Measurements from ENCODE around the gene EPHA2. TPM values are rescaled to one million over a fixed set of nuclear protein-coding genes. Genes with fewer than 3 reads are reported as not detected.

The EPHA2 gene
- total RNA-seq, 1 experiment from 2014 or later = 91.6 TPM

DNA sequence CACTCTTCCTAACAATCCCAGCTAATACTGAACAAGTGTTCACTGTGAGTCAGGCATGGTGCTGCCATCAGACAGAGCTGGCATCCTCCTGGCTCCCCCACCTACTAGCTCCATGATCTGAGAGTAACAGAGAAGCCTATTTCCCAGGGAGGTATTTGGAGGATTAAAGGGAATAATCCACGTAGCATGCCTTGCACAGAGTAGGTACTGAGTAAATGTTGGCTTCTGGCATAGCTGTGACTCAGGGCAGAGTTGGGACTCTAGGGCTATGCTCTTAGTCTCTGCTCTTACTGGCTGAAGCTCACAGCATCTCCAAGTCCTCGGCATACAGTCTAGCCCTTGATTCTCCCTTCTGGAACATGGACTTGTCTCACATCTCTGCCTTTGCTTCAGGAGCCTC lies 48.3 kb upstream of the EPHA2 start:
- Histone ChIP-seq H3K27ac (ENCODE audit: low read depth, low read length, poor library complexity, severe bottlenecking) (no peak overlapping the region), H3K9me3 (ENCODE audit: low read depth, low read length, poor library complexity, severe bottlenecking) (no peaks in the 10 kb centered on the region), H3K4me3 (ENCODE audit: low read depth, low read length, poor library complexity, severe bottlenecking) (no peak overlapping the region), H3K4me1 (ENCODE audit: insufficient read depth, low read length, poor library complexity, severe bottlenecking) (peaks cover 9% of the 10 kb centered on the region), H3K27me3 (replicated peaks; ENCODE audit: insufficient read depth, low read depth, low read length, poor library complexity) (no peaks in the 10 kb centered on the region), H3K36me3 (ENCODE audit: insufficient read depth, low read length, poor library complexity, severe bottlenecking) (no peaks in the 10 kb centered on the region)
- ChIA-PET POLR2A (ENCODE audit: low non-redundant PET) (no interaction called here), CTCF (no interaction called here)
- TF ChIP-seq, protein P1, sequence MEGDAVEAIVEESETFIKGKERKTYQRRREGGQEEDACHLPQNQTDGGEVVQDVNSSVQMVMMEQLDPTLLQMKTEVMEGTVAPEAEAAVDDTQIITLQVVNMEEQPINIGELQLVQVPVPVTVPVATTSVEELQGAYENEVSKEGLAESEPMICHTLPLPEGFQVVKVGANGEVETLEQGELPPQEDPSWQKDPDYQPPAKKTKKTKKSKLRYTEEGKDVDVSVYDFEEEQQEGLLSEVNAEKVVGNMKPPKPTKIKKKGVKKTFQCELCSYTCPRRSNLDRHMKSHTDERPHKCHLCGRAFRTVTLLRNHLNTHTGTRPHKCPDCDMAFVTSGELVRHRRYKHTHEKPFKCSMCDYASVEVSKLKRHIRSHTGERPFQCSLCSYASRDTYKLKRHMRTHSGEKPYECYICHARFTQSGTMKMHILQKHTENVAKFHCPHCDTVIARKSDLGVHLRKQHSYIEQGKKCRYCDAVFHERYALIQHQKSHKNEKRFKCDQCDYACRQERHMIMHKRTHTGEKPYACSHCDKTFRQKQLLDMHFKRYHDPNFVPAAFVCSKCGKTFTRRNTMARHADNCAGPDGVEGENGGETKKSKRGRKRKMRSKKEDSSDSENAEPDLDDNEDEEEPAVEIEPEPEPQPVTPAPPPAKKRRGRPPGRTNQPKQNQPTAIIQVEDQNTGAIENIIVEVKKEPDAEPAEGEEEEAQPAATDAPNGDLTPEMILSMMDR (conservative IDR thresholded peaks at IDR 0.05; ENCODE audit: low read depth, low read length) = no peak
- no peak for DNase-seq (ENCODE audit: low spot score)
- intact Hi-C loops (cut with micrococcal nuclease; ENCODE audit: unreplicated experiment) = loop anchor here (10.0 kb wide), 1 partner anchor 161 kb away; the partner anchor contains the start of gene SZRD1
- no TSS peak for BruUV-seq (replicated peaks)

DNA sequence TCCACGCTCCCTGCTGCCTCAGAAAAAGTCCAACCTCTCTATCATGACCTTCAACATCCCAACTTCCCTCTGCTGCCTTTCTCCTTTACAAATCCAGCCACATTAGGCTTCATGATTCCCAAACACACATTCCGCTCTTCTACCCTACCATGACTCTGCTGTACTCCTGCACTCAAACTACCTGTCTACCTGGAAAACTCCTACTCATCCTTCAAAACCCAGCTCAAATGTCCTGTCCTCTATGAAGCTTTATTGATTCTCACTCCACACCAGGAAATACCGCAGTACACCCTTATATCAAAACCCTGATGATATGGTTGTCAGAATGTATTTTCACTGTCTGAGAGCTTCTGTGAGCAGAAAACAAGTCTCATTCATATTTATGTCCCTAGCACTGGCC lies 47.7 kb upstream of the EPHA2 start:
- intact Hi-C loops (cut with micrococcal nuclease; ENCODE audit: unreplicated experiment) = loop anchor here (10.0 kb wide), 1 partner anchor 161 kb away; the partner anchor contains the start of gene SZRD1
- H3K36me3 ChIP-seq (ENCODE audit: insufficient read depth, low read length, poor library complexity, severe bottlenecking) = no peaks in the 10 kb centered on the region
- no peaks in the 10 kb centered on the region for H3K9me3 ChIP-seq (ENCODE audit: low read depth, low read length, poor library complexity, severe bottlenecking)
- no peak overlapping the region for H3K27ac ChIP-seq (ENCODE audit: low read depth, low read length, poor library complexity, severe bottlenecking)
- no peaks in the 10 kb centered on the region for H3K27me3 ChIP-seq (replicated peaks; ENCODE audit: insufficient read depth, low read depth, low read length, poor library complexity)
- CTCF ChIA-PET = no interaction called here
- POLR2A ChIA-PET (ENCODE audit: low non-redundant PET) = no interaction called here
- no peak for TF ChIP-seq EZH2 (IDR thresholded peaks at IDR 0.05; ENCODE audit: borderline replicate concordance, low read depth, low read length, poor library complexity, severe bottlenecking)
- TF ChIP-seq, protein P1 (conservative IDR thresholded peaks at IDR 0.05; ENCODE audit: low read depth, low read length) = no peak
- TSS peak; percentile 19 for BruUV-seq (replicated peaks)
- H3K4me1 ChIP-seq (ENCODE audit: insufficient read depth, low read length, poor library complexity, severe bottlenecking) = peaks cover 9% of the 10 kb centered on the region
- no peak overlapping the region for H3K4me3 ChIP-seq (ENCODE audit: low read depth, low read length, poor library complexity, severe bottlenecking)
- DNase-seq (ENCODE audit: low spot score) = no peak

DNA sequence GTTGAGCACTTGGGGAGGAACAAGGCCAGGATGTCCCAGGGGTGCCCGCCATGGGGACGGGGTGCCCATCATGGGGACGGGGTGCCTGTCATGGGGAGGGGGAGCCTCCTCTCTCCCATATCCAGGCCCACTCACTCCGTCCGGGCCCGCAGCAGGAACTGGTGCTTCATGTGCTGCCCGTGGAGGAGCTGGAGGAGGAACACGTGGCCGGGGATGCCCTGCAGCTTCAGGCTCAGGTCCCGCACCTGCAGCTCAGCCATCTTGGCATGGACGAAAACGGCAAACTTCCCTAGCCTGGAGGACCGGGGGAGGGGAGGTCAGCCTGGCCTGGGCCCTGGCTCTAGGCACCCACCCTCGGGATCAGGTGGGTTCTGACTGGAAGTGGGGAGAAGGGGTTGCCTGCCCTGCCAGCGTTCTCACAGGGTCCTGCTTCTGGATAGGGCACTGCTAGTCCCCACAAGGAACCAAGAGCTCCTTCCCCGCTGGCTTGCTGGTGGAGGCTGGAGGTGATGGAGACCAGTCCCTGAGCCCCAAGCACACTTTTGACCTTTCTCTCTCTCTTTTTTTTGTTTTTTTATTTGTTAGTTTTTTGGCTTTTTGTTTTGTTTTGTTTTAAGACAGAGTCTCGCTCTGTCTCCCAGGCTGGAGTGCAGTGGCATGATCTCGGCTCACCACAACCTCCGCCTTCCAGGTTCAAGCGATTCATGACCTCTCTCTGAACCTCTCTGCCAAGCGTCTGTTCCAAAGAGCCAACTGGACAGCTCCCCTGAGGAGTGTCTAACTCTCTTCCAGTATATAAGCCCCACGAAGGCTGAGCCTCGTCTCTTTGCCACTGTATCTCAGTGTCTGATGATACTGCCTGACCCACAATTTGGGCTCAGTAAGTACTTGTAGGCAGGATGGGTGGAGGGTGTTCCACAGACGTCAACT lies 46.7 kb upstream of the EPHA2 start:
- POLR2A ChIA-PET (ENCODE audit: low non-redundant PET) = interaction anchor here (0.6 kb wide), 1 partner anchor 18 kb away, joined by 3 read pairs; no protein-coding TSS in a partner anchor
- Histone ChIP-seq H3K27me3 (replicated peaks; ENCODE audit: insufficient read depth, low read depth, low read length, poor library complexity) (no peaks in the 10 kb centered on the region), H3K36me3 (ENCODE audit: insufficient read depth, low read length, poor library complexity, severe bottlenecking) (no peaks in the 10 kb centered on the region), H3K27ac (ENCODE audit: low read depth, low read length, poor library complexity, severe bottlenecking) (no peak overlapping the region), H3K9me3 (ENCODE audit: low read depth, low read length, poor library complexity, severe bottlenecking) (no peaks in the 10 kb centered on the region), H3K4me3 (ENCODE audit: low read depth, low read length, poor library complexity, severe bottlenecking) (no peak overlapping the region), H3K4me1 (ENCODE audit: insufficient read depth, low read length, poor library complexity, severe bottlenecking) (peaks cover 9% of the 10 kb centered on the region)
- no peak for DNase-seq (ENCODE audit: low spot score)
- BruUV-seq (replicated peaks) = no TSS peak
- intact Hi-C loops (cut with micrococcal nuclease; ENCODE audit: unreplicated experiment) = loop anchor here (10.0 kb wide), 1 partner anchor 162 kb away; the partner anchor contains the start of gene SZRD1
- CTCF ChIA-PET = interaction anchor here (0.6 kb wide), 1 partner anchor 15 kb away, joined by 3 read pairs; no protein-coding TSS in a partner anchor
- TF ChIP-seq, protein P1 (conservative IDR thresholded peaks at IDR 0.05; ENCODE audit: low read depth, low read length) = no peak
- no peak for TF ChIP-seq EZH2 (IDR thresholded peaks at IDR 0.05; ENCODE audit: borderline replicate concordance, low read depth, low read length, poor library complexity, severe bottlenecking)
